ENCODE data around the gene BRD3OS. TPM values are rescaled to one million over a fixed set of nuclear protein-coding genes. Genes with fewer than 3 reads are reported as not detected.

BRD3OS gene
- total RNA-seq, 1 experiment from 2014 or later: 13.5 TPM

DNA sequence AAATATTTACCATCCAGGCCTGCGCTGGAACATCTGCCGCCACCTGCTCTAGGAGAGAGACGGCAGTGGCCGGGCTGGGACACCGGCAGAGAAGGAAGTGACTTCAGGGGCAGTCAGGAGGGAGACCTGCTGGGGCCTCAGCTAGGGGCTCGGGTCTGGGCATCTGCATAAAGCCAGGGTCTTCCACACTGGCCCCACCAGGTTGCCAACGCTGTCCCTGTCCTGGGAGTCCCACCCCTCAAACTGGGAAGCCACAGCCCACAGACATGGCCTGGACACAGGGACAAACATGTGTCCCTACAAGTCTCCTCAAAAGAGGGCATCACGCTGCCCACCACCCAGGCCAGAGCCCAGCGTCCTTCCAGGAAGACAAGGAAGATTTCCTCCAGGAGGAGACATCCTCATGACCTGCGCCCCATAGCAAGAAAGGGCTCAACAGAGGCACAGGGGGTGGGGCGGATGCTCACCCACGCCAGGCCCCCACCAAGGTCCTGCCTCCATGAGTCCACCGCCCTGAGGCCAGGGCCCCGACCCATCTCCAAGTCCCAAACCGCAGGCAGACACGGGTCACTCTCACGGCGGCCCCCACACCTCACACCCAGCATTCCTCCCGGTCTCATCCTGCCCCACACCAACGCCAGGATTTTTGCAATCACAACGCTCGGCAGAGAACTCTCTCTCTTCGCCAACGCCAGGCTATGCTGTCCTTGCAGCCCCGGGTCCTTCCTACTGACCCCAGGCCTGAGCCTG is 42.1 kb upstream of the BRD3OS start:
- BruUV-seq (replicated peaks): no TSS peak
- Histone ChIP-seq H3K4me3 (ENCODE audit: low read depth, low read length, poor library complexity, severe bottlenecking) (no peak overlapping the region), H3K27me3 (replicated peaks; ENCODE audit: insufficient read depth, low read depth, low read length, poor library complexity) (no peaks in the 10 kb centered on the region), H3K27ac (ENCODE audit: low read depth, low read length, poor library complexity, severe bottlenecking) (no peak overlapping the region), H3K9me3 (ENCODE audit: low read depth, low read length, poor library complexity, severe bottlenecking) (no peaks in the 10 kb centered on the region), H3K36me3 (ENCODE audit: insufficient read depth, low read length, poor library complexity, severe bottlenecking) (no peaks in the 10 kb centered on the region), H3K4me1 (ENCODE audit: insufficient read depth, low read length, poor library complexity, severe bottlenecking) (no peaks in the 10 kb centered on the region)
- ChIA-PET POLR2A (ENCODE audit: low non-redundant PET) (no interaction called here), CTCF (no interaction called here)
- intact Hi-C loops (cut with micrococcal nuclease; ENCODE audit: unreplicated experiment): no loop called here
- DNase-seq (ENCODE audit: low spot score): no peak
- TF ChIP-seq, protein P1, sequence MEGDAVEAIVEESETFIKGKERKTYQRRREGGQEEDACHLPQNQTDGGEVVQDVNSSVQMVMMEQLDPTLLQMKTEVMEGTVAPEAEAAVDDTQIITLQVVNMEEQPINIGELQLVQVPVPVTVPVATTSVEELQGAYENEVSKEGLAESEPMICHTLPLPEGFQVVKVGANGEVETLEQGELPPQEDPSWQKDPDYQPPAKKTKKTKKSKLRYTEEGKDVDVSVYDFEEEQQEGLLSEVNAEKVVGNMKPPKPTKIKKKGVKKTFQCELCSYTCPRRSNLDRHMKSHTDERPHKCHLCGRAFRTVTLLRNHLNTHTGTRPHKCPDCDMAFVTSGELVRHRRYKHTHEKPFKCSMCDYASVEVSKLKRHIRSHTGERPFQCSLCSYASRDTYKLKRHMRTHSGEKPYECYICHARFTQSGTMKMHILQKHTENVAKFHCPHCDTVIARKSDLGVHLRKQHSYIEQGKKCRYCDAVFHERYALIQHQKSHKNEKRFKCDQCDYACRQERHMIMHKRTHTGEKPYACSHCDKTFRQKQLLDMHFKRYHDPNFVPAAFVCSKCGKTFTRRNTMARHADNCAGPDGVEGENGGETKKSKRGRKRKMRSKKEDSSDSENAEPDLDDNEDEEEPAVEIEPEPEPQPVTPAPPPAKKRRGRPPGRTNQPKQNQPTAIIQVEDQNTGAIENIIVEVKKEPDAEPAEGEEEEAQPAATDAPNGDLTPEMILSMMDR (conservative IDR thresholded peaks at IDR 0.05; ENCODE audit: low read depth, low read length): no peak
- no peak for TF ChIP-seq EZH2 (IDR thresholded peaks at IDR 0.05; ENCODE audit: borderline replicate concordance, low read depth, low read length, poor library complexity, severe bottlenecking)

DNA sequence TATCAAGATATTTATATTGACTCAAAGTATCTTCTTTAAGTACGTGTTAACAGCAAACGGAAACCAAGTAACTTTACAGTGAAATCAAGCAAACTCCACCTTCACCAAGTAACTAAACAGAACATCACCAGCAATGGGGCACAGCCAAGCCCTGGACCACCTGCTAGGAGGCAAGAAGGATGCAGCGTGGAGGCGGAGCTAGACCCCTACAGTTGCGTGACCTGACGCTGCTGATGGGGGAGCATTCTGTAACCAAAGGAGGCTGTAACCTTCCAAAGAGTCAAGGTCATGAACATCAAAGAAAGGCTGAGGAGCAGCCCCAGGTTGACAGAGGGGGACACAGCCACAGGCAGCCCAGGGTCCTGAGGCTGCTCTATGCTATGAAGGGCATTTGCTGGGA is 39.2 kb upstream of the BRD3OS start:
- no peak overlapping the region for H3K27ac ChIP-seq (ENCODE audit: low read depth, low read length, poor library complexity, severe bottlenecking)
- no peaks in the 10 kb centered on the region for H3K36me3 ChIP-seq (ENCODE audit: insufficient read depth, low read length, poor library complexity, severe bottlenecking)
- no peak overlapping the region for H3K4me3 ChIP-seq (ENCODE audit: low read depth, low read length, poor library complexity, severe bottlenecking)
- no peak for DNase-seq (ENCODE audit: low spot score)
- TF ChIP-seq, protein P1 (conservative IDR thresholded peaks at IDR 0.05; ENCODE audit: low read depth, low read length): no peak
- no peak for TF ChIP-seq EZH2 (IDR thresholded peaks at IDR 0.05; ENCODE audit: borderline replicate concordance, low read depth, low read length, poor library complexity, severe bottlenecking)
- POLR2A ChIA-PET (ENCODE audit: low non-redundant PET): no interaction called here
- no TSS peak for BruUV-seq (replicated peaks)
- intact Hi-C loops (cut with micrococcal nuclease; ENCODE audit: unreplicated experiment): no loop called here
- no peaks in the 10 kb centered on the region for H3K9me3 ChIP-seq (ENCODE audit: low read depth, low read length, poor library complexity, severe bottlenecking)
- H3K4me1 ChIP-seq (ENCODE audit: insufficient read depth, low read length, poor library complexity, severe bottlenecking): peaks cover 6% of the 10 kb centered on the region
- CTCF ChIA-PET: no interaction called here
- H3K27me3 ChIP-seq (replicated peaks; ENCODE audit: insufficient read depth, low read depth, low read length, poor library complexity): no peaks in the 10 kb centered on the region

DNA sequence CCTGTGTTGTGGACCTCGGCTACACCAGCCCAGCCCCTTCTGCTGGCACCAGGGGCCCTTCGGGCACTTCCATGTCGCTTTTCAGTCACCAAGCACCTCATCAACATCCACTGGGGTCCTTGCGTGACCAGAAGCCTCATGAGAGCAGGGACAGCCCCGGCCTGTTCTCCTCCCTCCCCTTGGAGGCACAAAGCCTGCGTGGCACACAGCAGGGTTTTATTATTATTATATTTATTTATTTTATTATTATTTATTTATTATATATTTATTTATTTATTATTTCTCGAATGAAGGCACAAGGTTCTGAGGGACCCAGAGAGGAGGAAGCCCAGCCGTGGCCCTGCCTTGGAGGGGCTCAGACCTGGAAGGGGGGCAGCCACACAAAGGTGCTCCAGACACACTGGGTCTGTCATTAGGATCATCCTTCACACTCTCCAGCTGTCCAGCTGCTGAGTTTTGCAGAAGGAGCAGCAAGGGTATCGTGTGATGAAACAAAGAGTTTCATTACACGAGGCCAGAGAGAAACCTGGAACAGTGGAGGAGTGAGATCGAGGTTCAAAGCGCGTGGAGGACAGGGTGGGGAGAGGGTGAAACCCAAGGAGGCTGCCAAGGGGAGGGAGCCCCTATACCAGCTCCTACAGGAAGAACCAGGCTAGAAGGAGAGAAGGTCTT is 38.4 kb upstream of the BRD3OS start:
- no peak for DNase-seq (ENCODE audit: low spot score)
- Histone ChIP-seq H3K36me3 (ENCODE audit: insufficient read depth, low read length, poor library complexity, severe bottlenecking) (no peaks in the 10 kb centered on the region), H3K4me1 (ENCODE audit: insufficient read depth, low read length, poor library complexity, severe bottlenecking) (peaks cover 8% of the 10 kb centered on the region), H3K4me3 (ENCODE audit: low read depth, low read length, poor library complexity, severe bottlenecking) (no peak overlapping the region), H3K27ac (ENCODE audit: low read depth, low read length, poor library complexity, severe bottlenecking) (no peak overlapping the region), H3K27me3 (replicated peaks; ENCODE audit: insufficient read depth, low read depth, low read length, poor library complexity) (no peaks in the 10 kb centered on the region), H3K9me3 (ENCODE audit: low read depth, low read length, poor library complexity, severe bottlenecking) (no peaks in the 10 kb centered on the region)
- ChIA-PET CTCF (no interaction called here), POLR2A (ENCODE audit: low non-redundant PET) (no interaction called here)
- intact Hi-C loops (cut with micrococcal nuclease; ENCODE audit: unreplicated experiment): no loop called here
- BruUV-seq (replicated peaks): no TSS peak
- TF ChIP-seq EZH2 (IDR thresholded peaks at IDR 0.05; ENCODE audit: borderline replicate concordance, low read depth, low read length, poor library complexity, severe bottlenecking): no peak
- TF ChIP-seq, protein P1 (conservative IDR thresholded peaks at IDR 0.05; ENCODE audit: low read depth, low read length): no peak
